Endothelial cell (in vitro differentiated cells): ENCODE results near the gene CRAMP1. TPM values are rescaled to one million over a fixed set of nuclear protein-coding genes. Genes with fewer than 3 reads are reported as not detected.
A peak's percentile ranks its signal among the peaks of the same experiment; 100 is the strongest.

Experiments
- DNase-seq: peaks from one replicate; pipeline ENCODE4 v3.0.0; 2021; ENCODE audit warnings: low spot score
- H3K27ac Mint-ChIP-seq: one replicate; pipeline ENCODE4 v1.8.0; 2021; ENCODE audit warnings: mixed read lengths, inconsistent platforms; ENCODE audit not compliant: unreplicated experiment
- H3K27me3 Mint-ChIP-seq: one replicate; pipeline ENCODE4 v1.8.0; 2021; ENCODE audit warnings: mild to moderate bottlenecking, moderate library complexity, mixed read lengths, inconsistent platforms; ENCODE audit not compliant: unreplicated experiment
- H3K36me3 Mint-ChIP-seq: one replicate; pipeline ENCODE4 v1.8.0; 2021; ENCODE audit warnings: mild to moderate bottlenecking, low read depth, mixed read lengths, inconsistent platforms; ENCODE audit not compliant: unreplicated experiment
- H3K4me1 Mint-ChIP-seq: one replicate; pipeline ENCODE4 v1.8.0; 2021; ENCODE audit warnings: mild to moderate bottlenecking, mixed read lengths, inconsistent platforms; ENCODE audit not compliant: unreplicated experiment
- H3K4me3 Mint-ChIP-seq: one replicate; pipeline ENCODE4 v1.8.0; 2021; ENCODE audit warnings: mild to moderate bottlenecking, mixed read lengths, inconsistent platforms; ENCODE audit not compliant: unreplicated experiment
- H3K9me3 Mint-ChIP-seq: one replicate; pipeline ENCODE4 v1.8.0; 2021; ENCODE audit warnings: mixed read lengths, inconsistent platforms; ENCODE audit not compliant: unreplicated experiment
- total RNA-seq: library from RNA; stranded (reverse); fragmentation: NEBNext Ultra II Directional; extraction: Animal tissue kit (Norgen Biotek cat#: 25700); gene quantifications from one replicate; pipeline ENCODE4 v1.2.1, GENCODE V29; 2021; ENCODE audit not compliant: unreplicated experiment
- TF ChIP-seq, protein P1 (sequence below): fragments of 200-600 bp; sonication (generic); IDR thresholded peaks from one replicate; pipeline ENCODE4 v1.5.0; 2021; ENCODE audit warnings: antibody characterized with exemption; ENCODE audit not compliant: unreplicated experiment

The CRAMP1 gene
- total RNA-seq, 1 donor from 2014 or later, result 46.8 TPM

DNA sequence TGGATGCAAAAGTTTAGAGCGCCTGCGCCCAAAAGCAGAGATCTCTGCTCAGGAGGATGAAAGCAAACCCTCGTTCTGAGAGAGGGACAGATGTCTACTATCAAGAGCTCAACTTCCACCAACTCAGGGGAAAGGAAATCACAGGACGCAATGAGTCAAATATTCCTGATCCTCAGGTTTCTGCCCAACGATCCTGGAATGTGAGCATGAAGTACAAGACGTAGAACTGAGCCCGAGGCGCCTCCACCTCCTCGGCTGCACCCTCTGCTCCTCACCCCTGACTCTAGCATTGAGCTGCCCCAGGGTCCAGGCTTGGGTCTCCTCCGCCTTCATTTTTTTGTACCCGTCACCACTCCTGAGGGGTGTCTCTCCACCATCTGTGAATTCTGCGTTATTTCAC, 15.6 kb upstream of the CRAMP1 start:
- no peak overlapping the region for H3K4me3 Mint-ChIP-seq
- DNase-seq, result no peak
- peaks cover 29% of the 10 kb centered on the region for H3K36me3 Mint-ChIP-seq
- no peak overlapping the region for H3K27ac Mint-ChIP-seq
- no peaks in the 10 kb centered on the region for H3K4me1 Mint-ChIP-seq
- no peaks in the 10 kb centered on the region for H3K9me3 Mint-ChIP-seq
- TF ChIP-seq, protein P1, sequence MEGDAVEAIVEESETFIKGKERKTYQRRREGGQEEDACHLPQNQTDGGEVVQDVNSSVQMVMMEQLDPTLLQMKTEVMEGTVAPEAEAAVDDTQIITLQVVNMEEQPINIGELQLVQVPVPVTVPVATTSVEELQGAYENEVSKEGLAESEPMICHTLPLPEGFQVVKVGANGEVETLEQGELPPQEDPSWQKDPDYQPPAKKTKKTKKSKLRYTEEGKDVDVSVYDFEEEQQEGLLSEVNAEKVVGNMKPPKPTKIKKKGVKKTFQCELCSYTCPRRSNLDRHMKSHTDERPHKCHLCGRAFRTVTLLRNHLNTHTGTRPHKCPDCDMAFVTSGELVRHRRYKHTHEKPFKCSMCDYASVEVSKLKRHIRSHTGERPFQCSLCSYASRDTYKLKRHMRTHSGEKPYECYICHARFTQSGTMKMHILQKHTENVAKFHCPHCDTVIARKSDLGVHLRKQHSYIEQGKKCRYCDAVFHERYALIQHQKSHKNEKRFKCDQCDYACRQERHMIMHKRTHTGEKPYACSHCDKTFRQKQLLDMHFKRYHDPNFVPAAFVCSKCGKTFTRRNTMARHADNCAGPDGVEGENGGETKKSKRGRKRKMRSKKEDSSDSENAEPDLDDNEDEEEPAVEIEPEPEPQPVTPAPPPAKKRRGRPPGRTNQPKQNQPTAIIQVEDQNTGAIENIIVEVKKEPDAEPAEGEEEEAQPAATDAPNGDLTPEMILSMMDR, result no peak
- peaks cover 11% of the 10 kb centered on the region for H3K27me3 Mint-ChIP-seq

DNA sequence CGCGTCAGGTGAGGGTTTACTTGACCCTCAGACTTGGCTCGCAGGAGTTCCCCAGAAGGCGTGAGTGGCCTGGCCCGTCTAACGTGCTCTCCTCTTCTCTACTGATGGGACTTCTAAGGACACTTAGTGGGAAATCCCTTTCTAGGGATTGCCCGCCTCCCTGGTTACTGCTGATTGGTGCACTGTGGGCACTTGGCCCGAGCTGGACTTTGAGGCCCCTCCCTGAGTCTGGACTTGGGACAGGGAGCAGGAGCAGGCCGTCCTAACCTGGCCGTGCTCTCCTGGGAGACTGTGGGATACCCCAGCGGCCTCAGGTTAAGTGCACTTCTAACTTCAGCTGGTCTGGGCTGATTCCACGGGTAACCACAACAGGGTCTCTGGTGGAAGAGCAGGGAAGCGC, 15.0 kb upstream of the CRAMP1 start:
- Mint-ChIP-seq H3K36me3 (peaks cover 26% of the 10 kb centered on the region), H3K27me3 (peaks cover 9% of the 10 kb centered on the region), H3K9me3 (no peaks in the 10 kb centered on the region), H3K4me3 (peak overlapping the region; percentile 78), H3K4me1 (no peaks in the 10 kb centered on the region), H3K27ac (no peak overlapping the region)
- TF ChIP-seq, protein P1, result no peak
- no peak for DNase-seq

DNA sequence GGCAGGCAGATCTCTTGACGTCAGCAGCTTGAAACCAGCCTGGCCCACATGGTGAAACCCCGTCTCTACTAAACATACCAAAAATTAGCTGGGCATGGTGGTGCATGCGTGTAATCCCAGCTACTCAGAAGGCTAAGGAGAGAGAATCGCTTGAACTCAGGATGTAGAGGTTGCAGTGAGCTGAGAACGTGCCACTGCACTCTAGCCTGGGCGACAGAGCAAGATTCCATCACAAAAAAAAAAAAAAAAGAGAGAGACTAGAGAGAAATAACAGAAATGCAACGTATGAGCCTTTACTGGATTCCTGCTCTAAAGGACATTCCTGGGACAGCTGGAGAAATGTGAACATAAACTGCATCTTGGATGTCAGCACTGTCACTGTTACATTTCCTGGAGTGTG, 11.1 kb upstream of the CRAMP1 start:
- Mint-ChIP-seq H3K9me3 (no peaks in the 10 kb centered on the region), H3K36me3 (peaks cover 41% of the 10 kb centered on the region), H3K27me3 (peaks cover 8% of the 10 kb centered on the region), H3K27ac (no peak overlapping the region), H3K4me3 (peak overlapping the region; percentile 6), H3K4me1 (no peaks in the 10 kb centered on the region)
- TF ChIP-seq, protein P1, result no peak
- no peak for DNase-seq

DNA sequence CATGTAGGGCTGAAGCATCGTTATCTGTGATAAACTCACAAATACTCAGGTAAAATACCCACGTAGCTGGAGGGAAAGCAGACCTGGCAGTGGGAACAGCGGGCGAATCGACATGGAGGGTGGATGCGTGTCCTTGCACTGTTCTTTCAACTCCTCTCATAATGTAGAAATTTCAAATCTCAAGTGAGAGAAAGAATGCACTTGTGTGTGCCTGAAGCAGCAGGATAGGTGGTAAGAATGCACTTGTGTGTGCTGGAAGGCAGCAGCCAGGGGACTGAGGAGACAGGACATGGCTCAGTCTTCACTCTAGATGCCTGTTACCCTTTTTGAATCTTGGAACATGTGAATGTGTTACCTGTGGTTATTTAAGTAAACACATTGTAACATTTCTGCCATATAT, 10.7 kb upstream of the CRAMP1 start:
- DNase-seq, result no peak
- peaks cover 8% of the 10 kb centered on the region for H3K27me3 Mint-ChIP-seq
- no peaks in the 10 kb centered on the region for H3K4me1 Mint-ChIP-seq
- TF ChIP-seq, protein P1, result no peak
- H3K9me3 Mint-ChIP-seq, result no peaks in the 10 kb centered on the region
- H3K27ac Mint-ChIP-seq, result no peak overlapping the region
- peaks cover 41% of the 10 kb centered on the region for H3K36me3 Mint-ChIP-seq
- H3K4me3 Mint-ChIP-seq, result no peak overlapping the region

DNA sequence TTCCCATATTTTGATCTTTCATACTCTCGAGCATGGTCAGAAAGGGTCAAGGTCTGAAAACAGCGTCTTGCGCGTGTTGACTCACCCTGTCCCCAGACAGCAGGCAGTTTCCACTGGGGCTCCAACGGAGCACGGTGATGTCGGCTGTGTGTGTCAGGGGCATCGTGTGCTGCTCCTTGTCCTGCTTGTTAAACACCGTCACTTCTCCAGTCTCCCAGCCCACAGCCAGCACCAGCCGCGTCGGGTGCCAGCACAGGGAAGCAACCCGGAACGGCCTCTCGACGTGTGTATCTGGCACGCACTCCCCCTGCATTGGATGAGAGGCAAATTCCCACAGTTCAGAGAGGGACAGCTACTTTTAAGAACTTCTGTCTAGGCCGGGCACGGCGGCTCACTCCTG, 9.9 kb upstream of the CRAMP1 start:
- no peak overlapping the region for H3K4me3 Mint-ChIP-seq
- peaks cover 38% of the 10 kb centered on the region for H3K36me3 Mint-ChIP-seq
- no peak overlapping the region for H3K27ac Mint-ChIP-seq
- TF ChIP-seq, protein P1, result no peak
- H3K9me3 Mint-ChIP-seq, result no peaks in the 10 kb centered on the region
- H3K4me1 Mint-ChIP-seq, result no peaks in the 10 kb centered on the region
- peaks cover 6% of the 10 kb centered on the region for H3K27me3 Mint-ChIP-seq
- no peak for DNase-seq
